WTC11 (cell line): ENCODE data around the gene CALCB. TPM values are rescaled to one million over a fixed set of nuclear protein-coding genes. Genes with fewer than 3 reads are reported as not detected.
"Not testable (repeated sequence)": the region's sequence is repeated elsewhere in the genome, so short reads cannot be mapped to it uniquely, and the experiment has no call there.

Experiments used
- ATAC-seq: fragments of 200-7000 bp; cut with Tn5 transposase; 2 replicates; pipeline ENCODE4 v1.10.0; 2021; ENCODE audit warnings: mild to moderate bottlenecking, moderate library complexity
- CTCF ChIA-PET: fragments of 300-600 bp; sonication (Branson Sonifier 250); formaldehyde crosslinking; loops from one replicate; lab custom pipeline; 2021; ENCODE audit warnings: antibody characterized with exemption; lab: Charles Lee
- POLR2A ChIA-PET: fragments of 350-600 bp; sonication (Branson Sonifier 250); formaldehyde crosslinking; loops from one replicate; lab custom pipeline; 2021; ENCODE audit warnings: antibody characterized with exemption; lab: Charles Lee
- DNase-seq: peaks from one replicate; pipeline ENCODE4 v3.0.0; 2021; ENCODE audit warnings: low spot score
- H3K27ac Mint-ChIP-seq: 2 replicates; pipeline ENCODE4 v1.8.0; 2021; ENCODE audit warnings: mixed read lengths
- H3K27me3 Mint-ChIP-seq: 2 replicates; pipeline ENCODE4 v1.8.0; 2021; ENCODE audit warnings: low read depth, mild to moderate bottlenecking, moderate library complexity, mixed read lengths
- H3K36me3 Mint-ChIP-seq: 2 replicates; pipeline ENCODE4 v1.8.0; 2021; ENCODE audit warnings: mixed read lengths
- H3K4me1 Mint-ChIP-seq: 2 replicates; pipeline ENCODE4 v1.8.0; 2022; ENCODE audit warnings: mixed read lengths
- H3K4me3 Mint-ChIP-seq: 2 replicates; pipeline ENCODE4 v1.8.0; 2021; ENCODE audit warnings: mild to moderate bottlenecking, moderate library complexity, mixed read lengths
- H3K9me3 Mint-ChIP-seq: 2 replicates; pipeline ENCODE4 v1.8.0; 2021; ENCODE audit warnings: mixed read lengths
- ATF1 ChIP-seq: sonication (generic); formaldehyde crosslinking; IDR thresholded peaks from 2 replicates; pipeline ENCODE4 v1.8.1; 2023; ENCODE audit warnings: mild to moderate bottlenecking, moderate library complexity, missing genetic modification reagents
- ATF3 ChIP-seq: sonication (generic); formaldehyde crosslinking; conservative IDR thresholded peaks from 2 replicates; pipeline ENCODE4 v1.8.1; 2022; ENCODE audit warnings: mild to moderate bottlenecking, missing genetic modification reagents
- HMGA2 ChIP-seq: fragments of 250-450 bp; sonication (Bioruptor Pico); IDR thresholded peaks from 2 replicates; pipeline ENCODE4 v1.4.0; 2021; ENCODE audit warnings: mild to moderate bottlenecking, moderate library complexity
- SMAD4 ChIP-seq: sonication (generic); formaldehyde crosslinking; IDR thresholded peaks from 2 replicates; pipeline ENCODE4 v1.8.0; 2022; ENCODE audit warnings: mild to moderate bottlenecking, missing genetic modification reagents
- ZBTB21 ChIP-seq: sonication (generic); formaldehyde crosslinking; IDR thresholded peaks from 2 replicates; pipeline ENCODE4 v1.8.1; 2023; ENCODE audit warnings: mild to moderate bottlenecking, missing genetic modification reagents, borderline replicate concordance
- ZNF219 ChIP-seq: sonication (generic); formaldehyde crosslinking; IDR thresholded peaks from 2 replicates; pipeline ENCODE4 v1.8.0; 2023; ENCODE audit warnings: missing genetic modification reagents, mild to moderate bottlenecking, borderline replicate concordance
- ZNF317 ChIP-seq: sonication (generic); formaldehyde crosslinking; IDR thresholded peaks from 2 replicates; pipeline ENCODE4 v1.8.1; 2023; ENCODE audit warnings: low read depth, mild to moderate bottlenecking, moderate library complexity, missing genetic modification reagents, borderline replicate concordance
- ZNF532 ChIP-seq: fragments of 250-450 bp; sonication (Bioruptor Pico); IDR thresholded peaks from 2 replicates; pipeline ENCODE4 v1.9.0; 2021; ENCODE audit warnings: mild to moderate bottlenecking, borderline replicate concordance
- total RNA-seq: library from RNA; stranded (reverse); gene quantifications from 3 replicates; pipeline ENCODE4 v1.2.3, GENCODE V29; 2021
- TF ChIP-seq, protein P1 (sequence below): sonication (generic); formaldehyde crosslinking; IDR thresholded peaks from 2 replicates; pipeline ENCODE4 v1.8.1; 2022; ENCODE audit warnings: low read depth, missing genetic modification reagents, borderline replicate concordance
- TF ChIP-seq, protein P2 (sequence below): sonication (generic); formaldehyde crosslinking; conservative IDR thresholded peaks from 2 replicates; pipeline ENCODE4 v1.8.1; 2023; ENCODE audit warnings: mild to moderate bottlenecking, low read depth, missing genetic modification reagents, moderate library complexity
- TF ChIP-seq, protein P3 (sequence below): sonication (generic); formaldehyde crosslinking; IDR thresholded peaks from 2 replicates; pipeline ENCODE4 v1.8.1; 2023; ENCODE audit warnings: mild to moderate bottlenecking, missing genetic modification reagents

The CALCB gene
- total RNA-seq, 1 experiment from 2014 or later = 3.2 TPM

GRCh38 chr11:15046673-15047072, 26.7 kb upstream of the CALCB start:
- H3K4me3 Mint-ChIP-seq, H3K9me3 Mint-ChIP-seq, ATAC-seq, H3K36me3 Mint-ChIP-seq, H3K27me3 Mint-ChIP-seq: not testable (repeated sequence)
- H3K4me1 Mint-ChIP-seq = peaks cover 15% of the 10 kb centered on the region
- POLR2A ChIA-PET = interaction anchor here (1.3 kb wide), 1 partner anchor 27 kb away, joined by 3 read pairs; the partner anchor contains the start of gene CALCB
- CTCF ChIA-PET = interaction anchor here (1.4 kb wide), 1 partner anchor 29 kb away, joined by 4 read pairs; no protein-coding TSS in a partner anchor
- TF ChIP-seq HMGA2 = peak; percentile 6; the same call in 1 of the 2 replicates
- TF ChIP-seq, all 79 proteins: peak for 1; not testable (repeated sequence) for 78
- DNase-seq, H3K27ac Mint-ChIP-seq: not testable (repeated sequence)

DNA sequence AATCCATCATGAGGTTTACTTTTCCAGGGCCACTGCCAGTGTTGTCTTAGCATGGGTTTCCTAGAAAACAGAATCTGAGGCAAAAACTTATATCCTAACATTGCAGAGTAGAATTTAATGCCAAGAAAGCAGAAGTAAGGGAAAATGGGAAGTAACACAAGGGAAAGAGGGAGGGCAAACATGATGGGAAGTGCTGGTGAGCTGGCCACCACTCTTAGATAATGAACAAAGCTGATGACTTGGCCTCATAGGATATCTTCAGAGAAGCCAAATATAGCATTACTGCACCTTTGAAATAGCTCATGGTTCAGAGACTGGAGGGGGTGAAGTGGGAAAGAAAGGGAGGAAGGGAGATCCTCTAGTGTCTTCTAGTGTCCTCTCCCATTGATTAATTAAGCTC, 24.8 kb upstream of the CALCB start:
- ATAC-seq (no peak), DNase-seq (no peak)
- CTCF ChIA-PET = interaction anchor here (1.1 to 1.5 kb wide), 3 partner anchors 13 to 140 kb away, joined by 3 to 4 read pairs (median 3); no protein-coding TSS in a partner anchor
- Mint-ChIP-seq H3K27ac (no peak overlapping the region), H3K4me1 (peaks cover 9% of the 10 kb centered on the region), H3K4me3 (no peak overlapping the region), H3K27me3 (no peaks in the 10 kb centered on the region), H3K36me3 (no peaks in the 10 kb centered on the region)
- TF ChIP-seq, protein P1, sequence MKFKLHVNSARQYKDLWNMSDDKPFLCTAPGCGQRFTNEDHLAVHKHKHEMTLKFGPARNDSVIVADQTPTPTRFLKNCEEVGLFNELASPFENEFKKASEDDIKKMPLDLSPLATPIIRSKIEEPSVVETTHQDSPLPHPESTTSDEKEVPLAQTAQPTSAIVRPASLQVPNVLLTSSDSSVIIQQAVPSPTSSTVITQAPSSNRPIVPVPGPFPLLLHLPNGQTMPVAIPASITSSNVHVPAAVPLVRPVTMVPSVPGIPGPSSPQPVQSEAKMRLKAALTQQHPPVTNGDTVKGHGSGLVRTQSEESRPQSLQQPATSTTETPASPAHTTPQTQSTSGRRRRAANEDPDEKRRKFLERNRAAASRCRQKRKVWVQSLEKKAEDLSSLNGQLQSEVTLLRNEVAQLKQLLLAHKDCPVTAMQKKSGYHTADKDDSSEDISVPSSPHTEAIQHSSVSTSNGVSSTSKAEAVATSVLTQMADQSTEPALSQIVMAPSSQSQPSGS = no peak
- TF ChIP-seq, protein P2, sequence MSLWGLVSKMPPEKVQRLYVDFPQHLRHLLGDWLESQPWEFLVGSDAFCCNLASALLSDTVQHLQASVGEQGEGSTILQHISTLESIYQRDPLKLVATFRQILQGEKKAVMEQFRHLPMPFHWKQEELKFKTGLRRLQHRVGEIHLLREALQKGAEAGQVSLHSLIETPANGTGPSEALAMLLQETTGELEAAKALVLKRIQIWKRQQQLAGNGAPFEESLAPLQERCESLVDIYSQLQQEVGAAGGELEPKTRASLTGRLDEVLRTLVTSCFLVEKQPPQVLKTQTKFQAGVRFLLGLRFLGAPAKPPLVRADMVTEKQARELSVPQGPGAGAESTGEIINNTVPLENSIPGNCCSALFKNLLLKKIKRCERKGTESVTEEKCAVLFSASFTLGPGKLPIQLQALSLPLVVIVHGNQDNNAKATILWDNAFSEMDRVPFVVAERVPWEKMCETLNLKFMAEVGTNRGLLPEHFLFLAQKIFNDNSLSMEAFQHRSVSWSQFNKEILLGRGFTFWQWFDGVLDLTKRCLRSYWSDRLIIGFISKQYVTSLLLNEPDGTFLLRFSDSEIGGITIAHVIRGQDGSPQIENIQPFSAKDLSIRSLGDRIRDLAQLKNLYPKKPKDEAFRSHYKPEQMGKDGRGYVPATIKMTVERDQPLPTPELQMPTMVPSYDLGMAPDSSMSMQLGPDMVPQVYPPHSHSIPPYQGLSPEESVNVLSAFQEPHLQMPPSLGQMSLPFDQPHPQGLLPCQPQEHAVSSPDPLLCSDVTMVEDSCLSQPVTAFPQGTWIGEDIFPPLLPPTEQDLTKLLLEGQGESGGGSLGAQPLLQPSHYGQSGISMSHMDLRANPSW (CRISPR knock-in tag) = no peak
- TF ChIP-seq ZNF219 (CRISPR knock-in tag) = no peak
- TF ChIP-seq ZNF532 (CRISPR knock-in tag) = no peak
- no peak for TF ChIP-seq SMAD4 (CRISPR knock-in tag)
- TF ChIP-seq ATF3 (CRISPR knock-in tag) = no peak
- no peak for TF ChIP-seq ZNF317
- no peak for TF ChIP-seq ATF1 (CRISPR knock-in tag)
- TF ChIP-seq, protein P3, sequence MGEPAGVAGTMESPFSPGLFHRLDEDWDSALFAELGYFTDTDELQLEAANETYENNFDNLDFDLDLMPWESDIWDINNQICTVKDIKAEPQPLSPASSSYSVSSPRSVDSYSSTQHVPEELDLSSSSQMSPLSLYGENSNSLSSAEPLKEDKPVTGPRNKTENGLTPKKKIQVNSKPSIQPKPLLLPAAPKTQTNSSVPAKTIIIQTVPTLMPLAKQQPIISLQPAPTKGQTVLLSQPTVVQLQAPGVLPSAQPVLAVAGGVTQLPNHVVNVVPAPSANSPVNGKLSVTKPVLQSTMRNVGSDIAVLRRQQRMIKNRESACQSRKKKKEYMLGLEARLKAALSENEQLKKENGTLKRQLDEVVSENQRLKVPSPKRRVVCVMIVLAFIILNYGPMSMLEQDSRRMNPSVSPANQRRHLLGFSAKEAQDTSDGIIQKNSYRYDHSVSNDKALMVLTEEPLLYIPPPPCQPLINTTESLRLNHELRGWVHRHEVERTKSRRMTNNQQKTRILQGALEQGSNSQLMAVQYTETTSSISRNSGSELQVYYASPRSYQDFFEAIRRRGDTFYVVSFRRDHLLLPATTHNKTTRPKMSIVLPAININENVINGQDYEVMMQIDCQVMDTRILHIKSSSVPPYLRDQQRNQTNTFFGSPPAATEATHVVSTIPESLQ (CRISPR knock-in tag) = no peak
- no peak for TF ChIP-seq ZBTB21 (CRISPR knock-in tag)
- TF ChIP-seq, all 79 proteins: peak for 0
- POLR2A ChIA-PET = no interaction called here
- H3K9me3 Mint-ChIP-seq = peaks cover 5% of the 10 kb centered on the region
